Neutrophil (primary cell): ENCODE data around the gene KANSL1.

ENCODE experiments used
- H3K27ac ChIP-seq: fragments of 200-600 bp; sonication (generic); 2 replicates; pipeline ENCODE4 v1.5.1; 2016; ENCODE audit warnings: mild to moderate bottlenecking, moderate library complexity
- H3K27me3 ChIP-seq: fragments of 200-600 bp; sonication (generic); 2 replicates; pipeline ENCODE4 v1.6.0; 2016; ENCODE audit warnings: mild to moderate bottlenecking
- H3K36me3 ChIP-seq: fragments of 200-600 bp; sonication (generic); 2 replicates; pipeline ENCODE4 v1.5.1; 2017
- H3K4me1 ChIP-seq, 2 experiments: fragments of 200-600 bp in 1 of 2; sonication (generic) in 1 of 2; 1 replicate in 1 of 2; 2 replicates in 1 of 2; pipeline versions ENCODE4 v1.5.1 to v1.6.1; 2013 to 2016; ENCODE audit warnings: low read depth in 1 of 2, low read length in 1 of 2, mild to moderate bottlenecking in 1 of 2, moderate library complexity in 1 of 2; ENCODE audit not compliant: control insufficient read depth in 1 of 2, insufficient read depth in 1 of 2
- H3K4me3 ChIP-seq, 2 experiments: fragments of 200-600 bp in 1 of 2; sonication (generic) in 1 of 2; 1 replicate in 1 of 2; 2 replicates in 1 of 2; pipeline ENCODE4 v1.5.1; 2013 to 2016; ENCODE audit warnings: low read depth in 1 of 2, low read length in 1 of 2, mild to moderate bottlenecking in 1 of 2, moderate library complexity in 1 of 2
- H3K9me3 ChIP-seq: fragments of 200-600 bp; sonication (generic); 2 replicates; pipeline ENCODE4 v1.5.1; 2016
- CTCF ChIP-seq: fragments of 200-600 bp; sonication (generic); IDR thresholded peaks from 2 replicates; pipeline ENCODE4 v1.5.1; 2016; ENCODE audit warnings: antibody characterized with exemption

KANSL1 gene

GRCh38 chr17:46121165-46121764, 72.0 kb downstream of the KANSL1 start:
- Histone ChIP-seq H3K27ac (peak overlapping the region; percentile 68), H3K36me3 (no peaks in the 10 kb centered on the region), H3K27me3 (no peaks in the 10 kb centered on the region), H3K9me3 (no peaks in the 10 kb centered on the region), H3K4me3 (no peak overlapping the region), H3K4me1 (peaks cover 9 to 33% of the 10 kb centered on the region in 2 experiments)
- no peak for TF ChIP-seq CTCF

GRCh38 chr17:46120537-46120936, 72.7 kb downstream of the KANSL1 start:
- Histone ChIP-seq H3K27me3 (no peaks in the 10 kb centered on the region), H3K36me3 (no peaks in the 10 kb centered on the region), H3K27ac (peak overlapping the region; percentile 68), H3K4me1 (peaks cover 9 to 27% of the 10 kb centered on the region in 2 experiments), H3K9me3 (no peaks in the 10 kb centered on the region), H3K4me3 (no peak overlapping the region)
- TF ChIP-seq CTCF = no peak

GRCh38 chr17:46120078-46120477, 73.2 kb downstream of the KANSL1 start:
- H3K9me3 ChIP-seq = no peaks in the 10 kb centered on the region
- peak overlapping the region; percentile 68 for H3K27ac ChIP-seq
- H3K36me3 ChIP-seq = no peaks in the 10 kb centered on the region
- H3K27me3 ChIP-seq = no peaks in the 10 kb centered on the region
- no peak overlapping the region for H3K4me3 ChIP-seq
- peaks cover 9 to 22% of the 10 kb centered on the region in 2 experiments for H3K4me1 ChIP-seq
- no peak for TF ChIP-seq CTCF

GRCh38 chr17:46118964-46119363, 74.3 kb downstream of the KANSL1 start:
- H3K36me3 ChIP-seq = no peaks in the 10 kb centered on the region
- no peak overlapping the region for H3K27ac ChIP-seq
- H3K4me3 ChIP-seq = no peak overlapping the region
- TF ChIP-seq CTCF = no peak
- peaks cover 9 to 22% of the 10 kb centered on the region in 2 experiments for H3K4me1 ChIP-seq
- no peaks in the 10 kb centered on the region for H3K9me3 ChIP-seq
- no peaks in the 10 kb centered on the region for H3K27me3 ChIP-seq

GRCh38 chr17:46117850-46118696, 75.2 kb downstream of the KANSL1 start:
- H3K4me1 ChIP-seq = peaks cover 9 to 22% of the 10 kb centered on the region in 2 experiments
- no peaks in the 10 kb centered on the region for H3K27me3 ChIP-seq
- H3K36me3 ChIP-seq = no peaks in the 10 kb centered on the region
- H3K4me3 ChIP-seq = no peak overlapping the region
- TF ChIP-seq CTCF = no peak
- peak overlapping the region; percentile 7 for H3K27ac ChIP-seq
- H3K9me3 ChIP-seq = no peaks in the 10 kb centered on the region
